ENCODE results near the gene SLC5A4.

Gene SLC5A4

GRCh38 chr22:32226326-32227104 is 28.6 kb downstream of the SLC5A4 start:
- no peaks in the 10 kb centered on the region for H3K27me3 ChIP-seq (ENCODE audit: control insufficient read depth, insufficient read depth, low read length)
- no peaks in the 10 kb centered on the region for H3K36me3 ChIP-seq (ENCODE audit: control insufficient read depth, insufficient read depth, low read length)
- no peaks in the 10 kb centered on the region for H3K9me3 ChIP-seq (ENCODE audit: control insufficient read depth, low read length)
- H3K4me3 ChIP-seq (ENCODE audit: low read length), result no peak overlapping the region
- H3K9ac ChIP-seq (ENCODE audit: low read length), result no peak overlapping the region
- no peaks in the 10 kb centered on the region for H3K4me1 ChIP-seq (ENCODE audit: control insufficient read depth, insufficient read depth, low read length)

- H3K9ac ChIP-seq (ENCODE audit: low read length), result no peak overlapping the region
- H3K4me1 ChIP-seq (ENCODE audit: control insufficient read depth, insufficient read depth, low read length), result no peaks in the 10 kb centered on the region
- H3K9me3 ChIP-seq (ENCODE audit: control insufficient read depth, low read length), result no peaks in the 10 kb centered on the region
- no peaks in the 10 kb centered on the region for H3K27me3 ChIP-seq (ENCODE audit: control insufficient read depth, insufficient read depth, low read length)
- H3K4me3 ChIP-seq (ENCODE audit: low read length), result no peak overlapping the region
- H3K36me3 ChIP-seq (ENCODE audit: control insufficient read depth, insufficient read depth, low read length), result no peaks in the 10 kb centered on the region
Measured at GRCh38 chr22:32222991-32223390, 32.2 kb downstream of the SLC5A4 start.

GRCh38 chr22:32219026-32219425 is 36.1 kb downstream of the SLC5A4 start:
- Histone ChIP-seq H3K27me3 (ENCODE audit: control insufficient read depth, insufficient read depth, low read length) (no peaks in the 10 kb centered on the region), H3K4me1 (ENCODE audit: control insufficient read depth, insufficient read depth, low read length) (no peaks in the 10 kb centered on the region), H3K9ac (ENCODE audit: low read length) (no peak overlapping the region), H3K9me3 (ENCODE audit: control insufficient read depth, low read length) (no peaks in the 10 kb centered on the region), H3K36me3 (ENCODE audit: control insufficient read depth, insufficient read depth, low read length) (no peaks in the 10 kb centered on the region), H3K4me3 (ENCODE audit: low read length) (no peak overlapping the region)

- H3K4me3 ChIP-seq (ENCODE audit: low read length), result no peak overlapping the region
- H3K36me3 ChIP-seq (ENCODE audit: control insufficient read depth, insufficient read depth, low read length), result no peaks in the 10 kb centered on the region
- no peaks in the 10 kb centered on the region for H3K27me3 ChIP-seq (ENCODE audit: control insufficient read depth, insufficient read depth, low read length)
- no peak overlapping the region for H3K9ac ChIP-seq (ENCODE audit: low read length)
- no peaks in the 10 kb centered on the region for H3K9me3 ChIP-seq (ENCODE audit: control insufficient read depth, low read length)
- H3K4me1 ChIP-seq (ENCODE audit: control insufficient read depth, insufficient read depth, low read length), result no peaks in the 10 kb centered on the region
Measured at GRCh38 chr22:32218470-32218869, 36.7 kb downstream of the SLC5A4 start.

GRCh38 chr22:32217465-32217864 is 37.7 kb downstream of the SLC5A4 start:
- Histone ChIP-seq H3K27me3 (ENCODE audit: control insufficient read depth, insufficient read depth, low read length) (no peaks in the 10 kb centered on the region), H3K4me1 (ENCODE audit: control insufficient read depth, insufficient read depth, low read length) (no peaks in the 10 kb centered on the region), H3K9me3 (ENCODE audit: control insufficient read depth, low read length) (no peaks in the 10 kb centered on the region), H3K4me3 (ENCODE audit: low read length) (no peak overlapping the region), H3K36me3 (ENCODE audit: control insufficient read depth, insufficient read depth, low read length) (no peaks in the 10 kb centered on the region), H3K9ac (ENCODE audit: low read length) (no peak overlapping the region)

GRCh38 chr22:32216911-32217310 is 38.2 kb downstream of the SLC5A4 start:
- Histone ChIP-seq H3K9ac (ENCODE audit: low read length) (no peak overlapping the region), H3K36me3 (ENCODE audit: control insufficient read depth, insufficient read depth, low read length) (no peaks in the 10 kb centered on the region), H3K27me3 (ENCODE audit: control insufficient read depth, insufficient read depth, low read length) (no peaks in the 10 kb centered on the region), H3K4me3 (ENCODE audit: low read length) (no peak overlapping the region), H3K9me3 (ENCODE audit: control insufficient read depth, low read length) (no peaks in the 10 kb centered on the region), H3K4me1 (ENCODE audit: control insufficient read depth, insufficient read depth, low read length) (no peaks in the 10 kb centered on the region)

GRCh38 chr22:32211011-32211410 is 44.1 kb downstream of the SLC5A4 start:
- Histone ChIP-seq H3K9me3 (ENCODE audit: control insufficient read depth, low read length) (no peaks in the 10 kb centered on the region), H3K36me3 (ENCODE audit: control insufficient read depth, insufficient read depth, low read length) (no peaks in the 10 kb centered on the region), H3K4me3 (ENCODE audit: low read length) (no peak overlapping the region)

GRCh38 chr22:32208681-32209080 is 46.5 kb downstream of the SLC5A4 start:
- Histone ChIP-seq H3K36me3 (ENCODE audit: control insufficient read depth, insufficient read depth, low read length) (no peaks in the 10 kb centered on the region), H3K4me1 (ENCODE audit: control insufficient read depth, insufficient read depth, low read length) (no peaks in the 10 kb centered on the region), H3K27me3 (ENCODE audit: control insufficient read depth, insufficient read depth, low read length) (peaks cover 7% of the 10 kb centered on the region), H3K9me3 (ENCODE audit: control insufficient read depth, low read length) (no peaks in the 10 kb centered on the region), H3K4me3 (ENCODE audit: low read length) (no peak overlapping the region), H3K9ac (ENCODE audit: low read length) (no peak overlapping the region)

More at GRCh38 chr22:32211011-32211410, 44.1 kb downstream of the SLC5A4 start:
- Histone ChIP-seq H3K9ac (ENCODE audit: low read length) (no peak overlapping the region), H3K4me1 (ENCODE audit: control insufficient read depth, insufficient read depth, low read length) (no peaks in the 10 kb centered on the region), H3K27me3 (ENCODE audit: control insufficient read depth, insufficient read depth, low read length) (no peaks in the 10 kb centered on the region)

- H3K9ac ChIP-seq (ENCODE audit: low read length), result no peak overlapping the region
- H3K4me3 ChIP-seq (ENCODE audit: low read length), result no peak overlapping the region
- H3K27me3 ChIP-seq (ENCODE audit: control insufficient read depth, insufficient read depth, low read length), result peaks cover 14% of the 10 kb centered on the region
- peaks cover 3% of the 10 kb centered on the region for H3K4me1 ChIP-seq (ENCODE audit: control insufficient read depth, insufficient read depth, low read length)
- H3K36me3 ChIP-seq (ENCODE audit: control insufficient read depth, insufficient read depth, low read length), result no peaks in the 10 kb centered on the region
- no peaks in the 10 kb centered on the region for H3K9me3 ChIP-seq (ENCODE audit: control insufficient read depth, low read length)
Measured at GRCh38 chr22:32207971-32208480, 47.1 kb downstream of the SLC5A4 start.

GRCh38 chr22:32206774-32207758 is 48.1 kb downstream of the SLC5A4 start:
- Histone ChIP-seq H3K9ac (ENCODE audit: low read length) (no peak overlapping the region), H3K36me3 (ENCODE audit: control insufficient read depth, insufficient read depth, low read length) (no peaks in the 10 kb centered on the region), H3K4me1 (ENCODE audit: control insufficient read depth, insufficient read depth, low read length) (peaks cover 9% of the 10 kb centered on the region), H3K4me3 (ENCODE audit: low read length) (no peak overlapping the region), H3K27me3 (ENCODE audit: control insufficient read depth, insufficient read depth, low read length) (peaks cover 23% of the 10 kb centered on the region), H3K9me3 (ENCODE audit: control insufficient read depth, low read length) (no peaks in the 10 kb centered on the region)

GRCh38 chr22:32205974-32206773 is 49.0 kb downstream of the SLC5A4 start:
- Histone ChIP-seq H3K4me3 (ENCODE audit: low read length) (no peak overlapping the region), H3K9ac (ENCODE audit: low read length) (no peak overlapping the region), H3K36me3 (ENCODE audit: control insufficient read depth, insufficient read depth, low read length) (no peaks in the 10 kb centered on the region), H3K27me3 (ENCODE audit: control insufficient read depth, insufficient read depth, low read length) (peaks cover 24% of the 10 kb centered on the region), H3K4me1 (ENCODE audit: control insufficient read depth, insufficient read depth, low read length) (peaks cover 9% of the 10 kb centered on the region), H3K9me3 (ENCODE audit: control insufficient read depth, low read length) (no peaks in the 10 kb centered on the region)

Measured in mucosa of stomach (tissue), 1 donor.